ENCODE results near the gene KCTD19.

DNA sequence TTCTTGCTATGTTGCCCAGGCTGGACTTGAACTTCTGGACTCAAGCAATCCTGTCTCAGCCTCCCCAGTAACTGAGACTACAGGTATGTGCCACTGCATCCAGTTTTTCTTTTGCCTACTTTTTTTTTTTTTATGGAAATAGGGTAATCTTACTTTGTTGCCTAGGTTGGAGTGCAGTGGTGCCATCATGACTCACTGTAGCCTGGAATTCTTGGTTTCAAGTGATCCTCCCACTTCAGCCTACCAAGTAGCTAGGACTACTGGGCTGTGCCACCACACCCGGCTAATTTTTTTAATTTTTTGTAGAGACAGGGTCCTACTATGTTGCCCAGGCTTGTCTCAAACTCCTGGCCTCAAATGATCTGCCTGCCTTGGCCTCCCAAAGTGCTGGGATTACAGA, 10.1 kb upstream of the KCTD19 start:
- TF ChIP-seq, protein P1, sequence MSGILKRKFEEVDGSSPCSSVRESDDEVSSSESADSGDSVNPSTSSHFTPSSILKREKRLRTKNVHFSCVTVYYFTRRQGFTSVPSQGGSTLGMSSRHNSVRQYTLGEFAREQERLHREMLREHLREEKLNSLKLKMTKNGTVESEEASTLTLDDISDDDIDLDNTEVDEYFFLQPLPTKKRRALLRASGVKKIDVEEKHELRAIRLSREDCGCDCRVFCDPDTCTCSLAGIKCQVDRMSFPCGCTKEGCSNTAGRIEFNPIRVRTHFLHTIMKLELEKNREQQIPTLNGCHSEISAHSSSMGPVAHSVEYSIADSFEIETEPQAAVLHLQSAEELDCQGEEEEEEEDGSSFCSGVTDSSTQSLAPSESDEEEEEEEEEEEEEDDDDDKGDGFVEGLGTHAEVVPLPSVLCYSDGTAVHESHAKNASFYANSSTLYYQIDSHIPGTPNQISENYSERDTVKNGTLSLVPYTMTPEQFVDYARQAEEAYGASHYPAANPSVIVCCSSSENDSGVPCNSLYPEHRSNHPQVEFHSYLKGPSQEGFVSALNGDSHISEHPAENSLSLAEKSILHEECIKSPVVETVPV (CRISPR knock-in tag; IDR thresholded peaks at IDR 0.05), result no peak
- TF ChIP-seq RARB (CRISPR knock-in tag; IDR thresholded peaks at IDR 0.05) (no peak), TSHZ2 (CRISPR knock-in tag; IDR thresholded peaks at IDR 0.05) (no peak), PATZ1 (CRISPR knock-in tag; IDR thresholded peaks at IDR 0.05; ENCODE audit: borderline replicate concordance) (no peak), TCF4 (CRISPR knock-in tag; IDR thresholded peaks at IDR 0.05; ENCODE audit: borderline replicate concordance) (no peak), ESRRG (CRISPR knock-in tag; IDR thresholded peaks at IDR 0.05) (no peak), ZC3H10 (CRISPR knock-in tag; IDR thresholded peaks at IDR 0.05) (no peak), ZFP3 (CRISPR knock-in tag; IDR thresholded peaks at IDR 0.05) (no peak)

Measured in SK-N-SH treated with all-trans-retinoic acid at 6 μM for 48 hours (cell line).